Endothelial cell (in vitro differentiated cells): Measurements from ENCODE around the gene RIBC1. TPM values are rescaled to one million over a fixed set of nuclear protein-coding genes. Genes with fewer than 3 reads are reported as not detected.

ENCODE experiments used
- DNase-seq: peaks from one replicate; pipeline ENCODE4 v3.0.0; 2021; ENCODE audit warnings: low spot score
- H3K27ac Mint-ChIP-seq: one replicate; pipeline ENCODE4 v1.8.0; 2021; ENCODE audit warnings: mixed read lengths, inconsistent platforms; ENCODE audit not compliant: unreplicated experiment
- H3K27me3 Mint-ChIP-seq: one replicate; pipeline ENCODE4 v1.8.0; 2021; ENCODE audit warnings: mild to moderate bottlenecking, moderate library complexity, mixed read lengths, inconsistent platforms; ENCODE audit not compliant: unreplicated experiment
- H3K36me3 Mint-ChIP-seq: one replicate; pipeline ENCODE4 v1.8.0; 2021; ENCODE audit warnings: mild to moderate bottlenecking, low read depth, mixed read lengths, inconsistent platforms; ENCODE audit not compliant: unreplicated experiment
- H3K4me1 Mint-ChIP-seq: one replicate; pipeline ENCODE4 v1.8.0; 2021; ENCODE audit warnings: mild to moderate bottlenecking, mixed read lengths, inconsistent platforms; ENCODE audit not compliant: unreplicated experiment
- H3K4me3 Mint-ChIP-seq: one replicate; pipeline ENCODE4 v1.8.0; 2021; ENCODE audit warnings: mild to moderate bottlenecking, mixed read lengths, inconsistent platforms; ENCODE audit not compliant: unreplicated experiment
- H3K9me3 Mint-ChIP-seq: one replicate; pipeline ENCODE4 v1.8.0; 2021; ENCODE audit warnings: mixed read lengths, inconsistent platforms; ENCODE audit not compliant: unreplicated experiment
- total RNA-seq: library from RNA; stranded (reverse); fragmentation: NEBNext Ultra II Directional; extraction: Animal tissue kit (Norgen Biotek cat#: 25700); gene quantifications from one replicate; pipeline ENCODE4 v1.2.1, GENCODE V29; 2021; ENCODE audit not compliant: unreplicated experiment
- TF ChIP-seq, protein P1 (sequence below): fragments of 200-600 bp; sonication (generic); IDR thresholded peaks from one replicate; pipeline ENCODE4 v1.5.0; 2021; ENCODE audit warnings: antibody characterized with exemption; ENCODE audit not compliant: unreplicated experiment

Gene RIBC1
- total RNA-seq, 1 donor from 2014 or later, result 0.97 TPM

DNA sequence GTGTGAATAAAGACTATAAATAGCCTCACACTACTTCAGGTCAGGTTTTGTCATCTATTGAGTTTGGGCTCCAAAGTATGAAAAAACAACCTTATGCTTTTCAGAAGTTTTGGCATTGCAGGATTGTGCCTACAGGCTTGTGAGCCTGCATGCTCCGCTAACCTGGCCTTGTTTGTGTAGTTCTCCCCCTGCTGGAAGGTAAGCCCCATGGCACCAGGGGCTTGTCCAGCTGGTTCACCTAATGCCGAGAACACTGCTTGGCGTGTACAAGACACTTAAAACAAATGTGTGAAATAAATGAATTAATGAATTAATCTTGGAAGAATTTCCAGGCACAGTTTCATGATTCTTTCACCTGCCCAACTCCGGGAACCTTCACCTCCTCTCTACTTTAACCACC is 13.3 kb downstream of the RIBC1 start:
- TF ChIP-seq, protein P1, sequence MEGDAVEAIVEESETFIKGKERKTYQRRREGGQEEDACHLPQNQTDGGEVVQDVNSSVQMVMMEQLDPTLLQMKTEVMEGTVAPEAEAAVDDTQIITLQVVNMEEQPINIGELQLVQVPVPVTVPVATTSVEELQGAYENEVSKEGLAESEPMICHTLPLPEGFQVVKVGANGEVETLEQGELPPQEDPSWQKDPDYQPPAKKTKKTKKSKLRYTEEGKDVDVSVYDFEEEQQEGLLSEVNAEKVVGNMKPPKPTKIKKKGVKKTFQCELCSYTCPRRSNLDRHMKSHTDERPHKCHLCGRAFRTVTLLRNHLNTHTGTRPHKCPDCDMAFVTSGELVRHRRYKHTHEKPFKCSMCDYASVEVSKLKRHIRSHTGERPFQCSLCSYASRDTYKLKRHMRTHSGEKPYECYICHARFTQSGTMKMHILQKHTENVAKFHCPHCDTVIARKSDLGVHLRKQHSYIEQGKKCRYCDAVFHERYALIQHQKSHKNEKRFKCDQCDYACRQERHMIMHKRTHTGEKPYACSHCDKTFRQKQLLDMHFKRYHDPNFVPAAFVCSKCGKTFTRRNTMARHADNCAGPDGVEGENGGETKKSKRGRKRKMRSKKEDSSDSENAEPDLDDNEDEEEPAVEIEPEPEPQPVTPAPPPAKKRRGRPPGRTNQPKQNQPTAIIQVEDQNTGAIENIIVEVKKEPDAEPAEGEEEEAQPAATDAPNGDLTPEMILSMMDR, result peak; percentile 57
- Mint-ChIP-seq H3K4me3 (no peak overlapping the region), H3K4me1 (peaks cover 15% of the 10 kb centered on the region), H3K27ac (no peak overlapping the region), H3K9me3 (no peaks in the 10 kb centered on the region), H3K27me3 (peaks cover 5% of the 10 kb centered on the region), H3K36me3 (no peaks in the 10 kb centered on the region)
- peak; percentile 51 for DNase-seq

DNA sequence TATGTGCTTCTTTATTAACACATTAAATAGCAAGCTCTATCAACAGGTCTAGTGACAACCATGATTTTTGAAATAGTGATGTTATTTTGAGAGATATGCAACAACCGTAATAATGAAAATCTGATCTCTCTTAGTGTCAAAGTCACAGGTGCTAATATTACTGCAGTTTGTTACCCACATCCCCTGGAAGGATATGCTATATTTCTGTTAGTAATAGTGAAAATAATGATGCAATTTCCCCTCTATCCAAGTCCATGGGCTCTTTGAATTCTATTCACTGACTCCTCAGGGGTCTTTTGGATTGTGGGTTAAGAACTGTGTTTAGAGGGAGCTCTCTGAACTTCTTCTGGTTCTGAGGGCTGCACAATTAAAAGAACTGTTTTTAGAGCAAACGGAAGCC is 14.5 kb downstream of the RIBC1 start:
- peaks cover 15% of the 10 kb centered on the region for H3K4me1 Mint-ChIP-seq
- no peak overlapping the region for H3K4me3 Mint-ChIP-seq
- TF ChIP-seq, protein P1, result no peak
- no peak for DNase-seq
- no peak overlapping the region for H3K27ac Mint-ChIP-seq
- H3K27me3 Mint-ChIP-seq, result peaks cover 5% of the 10 kb centered on the region
- H3K36me3 Mint-ChIP-seq, result no peaks in the 10 kb centered on the region
- no peaks in the 10 kb centered on the region for H3K9me3 Mint-ChIP-seq

DNA sequence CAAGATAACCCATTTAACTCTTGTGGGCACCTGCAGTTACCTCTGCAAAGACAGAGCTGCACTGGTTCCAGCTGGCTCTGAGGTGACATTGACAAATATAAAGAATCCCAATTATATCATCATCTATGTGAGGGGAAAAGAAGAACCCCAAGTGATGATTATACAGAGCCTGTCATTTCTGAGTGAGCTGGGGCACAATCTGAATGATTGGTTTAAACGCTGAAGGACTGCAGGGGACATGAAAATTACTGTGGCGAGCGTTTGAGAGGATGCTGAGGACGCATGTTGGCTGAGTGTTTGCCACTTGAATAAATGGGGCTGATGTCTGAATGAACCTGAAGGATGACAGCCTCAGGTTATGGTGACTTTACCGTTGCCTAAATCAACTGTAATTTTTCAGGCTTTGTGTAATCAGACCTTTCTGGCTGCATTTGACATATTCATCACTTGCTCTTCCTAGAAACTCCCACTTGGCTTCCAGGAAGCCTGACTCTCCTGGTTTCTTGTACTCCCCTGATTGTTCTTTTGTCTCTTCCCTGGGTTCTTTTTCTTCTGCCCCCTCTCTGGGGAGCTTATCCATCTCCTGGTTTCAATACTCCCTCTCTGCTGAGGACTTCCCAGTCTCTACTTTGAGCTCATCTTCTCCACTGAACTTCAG is 15.6 kb downstream of the RIBC1 start:
- Mint-ChIP-seq H3K4me3 (no peak overlapping the region), H3K9me3 (no peaks in the 10 kb centered on the region), H3K36me3 (no peaks in the 10 kb centered on the region), H3K27ac (no peak overlapping the region), H3K27me3 (peaks cover 5% of the 10 kb centered on the region), H3K4me1 (peaks cover 15% of the 10 kb centered on the region)
- TF ChIP-seq, protein P1, result no peak
- no peak for DNase-seq

DNA sequence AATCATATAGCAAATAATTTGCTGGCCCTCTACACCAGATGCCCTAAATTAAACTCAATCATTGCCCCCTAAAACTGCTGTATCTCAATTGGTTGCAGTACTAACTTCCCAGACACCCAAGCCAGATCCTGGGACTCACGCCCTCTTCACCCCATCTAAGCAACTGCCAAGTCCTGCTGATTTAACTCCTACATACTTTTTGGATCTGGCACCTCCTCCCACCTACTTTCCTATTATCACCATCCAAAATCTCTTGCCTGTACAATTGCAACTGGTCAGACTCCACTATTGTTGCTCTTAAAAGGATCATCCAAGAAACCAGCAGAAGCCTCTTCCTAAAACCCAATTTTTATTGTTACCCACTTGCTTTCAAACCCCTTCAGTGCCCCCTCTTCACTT is 16.2 kb downstream of the RIBC1 start:
- H3K9me3 Mint-ChIP-seq, result no peaks in the 10 kb centered on the region

DNA sequence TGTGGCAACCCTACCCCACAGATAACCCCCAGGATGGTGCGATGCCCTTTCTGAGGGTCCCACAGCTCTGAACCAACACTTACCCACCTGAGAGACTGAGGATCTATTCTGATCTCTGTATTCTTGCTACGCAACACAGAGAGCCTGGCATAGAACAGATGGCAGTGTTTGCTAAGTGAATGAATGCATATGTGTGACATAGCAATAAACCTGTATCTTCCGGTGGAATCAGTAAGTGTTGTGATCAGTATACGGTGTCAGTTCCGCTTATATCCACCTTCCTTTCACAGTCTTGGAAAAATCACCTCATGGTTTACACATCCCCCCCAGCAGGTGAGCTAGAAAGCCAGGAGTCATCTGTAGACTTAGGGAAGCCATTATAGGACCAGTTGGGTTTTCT is 17.4 kb downstream of the RIBC1 start:
- peaks cover 7% of the 10 kb centered on the region for H3K27me3 Mint-ChIP-seq
- H3K4me3 Mint-ChIP-seq, result peak overlapping the region; percentile 47
- no peaks in the 10 kb centered on the region for H3K9me3 Mint-ChIP-seq
- H3K4me1 Mint-ChIP-seq, result peaks cover 6% of the 10 kb centered on the region
- no peaks in the 10 kb centered on the region for H3K36me3 Mint-ChIP-seq
- TF ChIP-seq, protein P1, result no peak
- H3K27ac Mint-ChIP-seq, result no peak overlapping the region
- DNase-seq, result no peak

More for the DNA sequence above, 16.2 kb downstream of the RIBC1 start:
- no peak for DNase-seq
- peaks cover 10% of the 10 kb centered on the region for H3K4me1 Mint-ChIP-seq
- H3K4me3 Mint-ChIP-seq, result no peak overlapping the region
- H3K27ac Mint-ChIP-seq, result no peak overlapping the region
- H3K36me3 Mint-ChIP-seq, result no peaks in the 10 kb centered on the region
- H3K27me3 Mint-ChIP-seq, result peaks cover 7% of the 10 kb centered on the region
- TF ChIP-seq, protein P1, result no peak
